ENCODE results near the gene HOXB3.
A peak's percentile ranks its signal among the peaks of the same experiment; 100 is the strongest.

HOXB3 gene

GRCh38 chr17:48578616-48579470 is 11.2 kb downstream of the HOXB3 start (continued):
- TF ChIP-seq, protein P1, sequence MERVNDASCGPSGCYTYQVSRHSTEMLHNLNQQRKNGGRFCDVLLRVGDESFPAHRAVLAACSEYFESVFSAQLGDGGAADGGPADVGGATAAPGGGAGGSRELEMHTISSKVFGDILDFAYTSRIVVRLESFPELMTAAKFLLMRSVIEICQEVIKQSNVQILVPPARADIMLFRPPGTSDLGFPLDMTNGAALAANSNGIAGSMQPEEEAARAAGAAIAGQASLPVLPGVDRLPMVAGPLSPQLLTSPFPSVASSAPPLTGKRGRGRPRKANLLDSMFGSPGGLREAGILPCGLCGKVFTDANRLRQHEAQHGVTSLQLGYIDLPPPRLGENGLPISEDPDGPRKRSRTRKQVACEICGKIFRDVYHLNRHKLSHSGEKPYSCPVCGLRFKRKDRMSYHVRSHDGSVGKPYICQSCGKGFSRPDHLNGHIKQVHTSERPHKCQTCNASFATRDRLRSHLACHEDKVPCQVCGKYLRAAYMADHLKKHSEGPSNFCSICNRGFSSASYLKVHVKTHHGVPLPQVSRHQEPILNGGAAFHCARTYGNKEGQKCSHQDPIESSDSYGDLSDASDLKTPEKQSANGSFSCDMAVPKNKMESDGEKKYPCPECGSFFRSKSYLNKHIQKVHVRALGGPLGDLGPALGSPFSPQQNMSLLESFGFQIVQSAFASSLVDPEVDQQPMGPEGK (tag by site-specific recombination; IDR thresholded peaks at IDR 0.05) = 0 out of 2 replicates have a peak, but pooled peaks have one; percentile 13
- peak; percentile 61 for TF ChIP-seq ZNF600 (tag by site-specific recombination; IDR thresholded peaks at IDR 0.05)

DNA sequence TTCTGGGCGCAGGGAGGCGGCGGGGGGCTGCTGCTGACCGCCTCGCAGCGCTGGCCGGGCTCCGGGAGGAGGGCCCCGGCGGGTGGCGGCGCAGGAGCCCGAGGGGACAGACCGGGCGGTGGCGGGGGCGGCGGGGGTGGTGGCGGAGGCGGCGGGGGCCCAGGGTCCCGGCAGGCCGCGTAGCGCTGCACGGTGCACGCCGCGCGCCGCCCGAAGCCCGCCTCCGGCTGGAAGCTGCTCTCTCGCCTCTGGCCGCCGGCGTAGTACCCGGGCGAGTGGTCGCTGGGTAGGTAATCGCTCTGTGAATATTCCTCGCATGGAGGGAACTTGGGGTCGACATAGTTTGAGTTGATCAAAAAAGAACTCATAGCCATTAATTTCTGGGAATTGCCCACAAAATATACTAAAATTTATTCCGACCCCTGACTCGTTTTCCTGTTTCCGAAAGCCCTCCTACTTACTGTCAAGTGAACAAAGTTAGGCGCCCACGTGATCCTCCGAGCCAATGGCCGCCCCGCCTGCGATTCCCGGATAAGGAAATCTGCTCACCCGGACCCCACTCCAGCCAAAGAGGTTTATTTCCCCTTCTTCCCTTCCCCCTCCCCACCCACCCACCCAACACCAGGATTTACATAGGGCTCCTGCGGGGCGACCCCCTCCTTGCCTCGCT is 12.0 kb downstream of the HOXB3 start, which contains the start of gene HOXB4:
Gene HOXB4 (minus strand): TSS at position 405 of the 670 bp plus-strand sequence. CDS start 31 bp downstream, at position 374.
- POLR2A ChIA-PET = interaction anchor here (0.6 to 4.1 kb wide), 8 partner anchors 9 to 1658 kb away, joined by 3 to 26 read pairs (median 6); no protein-coding TSS in a partner anchor
- H3K4me3 ChIP-seq (ENCODE audit: low read depth, low read length) = peak within 1 kb of the TSS; percentile 52
- peaks cover 68% of the 10 kb centered on the region for H3K4me1 ChIP-seq (ENCODE audit: control insufficient read depth, insufficient read depth, low read length)
- peak within 1 kb of the TSS; percentile 93 for H3K27ac ChIP-seq (ENCODE audit: extremely low read depth, low read depth, low read length)
- CTCF ChIA-PET = interaction anchor here (0.7 kb wide), 1 partner anchor 59 kb away, joined by 3 read pairs; no protein-coding TSS in a partner anchor
- no peaks in the 10 kb centered on the region for H3K9me3 ChIP-seq (ENCODE audit: control insufficient read depth, insufficient read depth, low read depth, low read length)
- peaks cover 0 to 10% of the 10 kb centered on the region in 2 experiments; a peak in 2 of 3 replicates for H3K36me3 ChIP-seq (ENCODE audit: control insufficient read depth in 2 of 2, insufficient read depth in 1 of 2, low read length in 2 of 2)
- TF ChIP-seq ELK4 (IDR thresholded peaks at IDR 0.05; ENCODE audit: borderline replicate concordance, low read depth, low read length) = no peak
- no peak for TF ChIP-seq ZNF664 (tag by site-specific recombination; IDR thresholded peaks at IDR 0.05)
- no peak for TF ChIP-seq ZNF423 (tag by site-specific recombination; IDR thresholded peaks at IDR 0.05)
- no peak for TF ChIP-seq ZNF350 (tag by site-specific recombination; IDR thresholded peaks at IDR 0.05)
- peak; percentile 75 for TF ChIP-seq FEZF1 (tag by site-specific recombination; IDR thresholded peaks at IDR 0.05)
- TF ChIP-seq ZNF433 (tag by site-specific recombination; IDR thresholded peaks at IDR 0.05; ENCODE audit: low read depth) = no peak
- 0 out of 2 replicates have a peak, but pooled peaks have one; percentile 1 for TF ChIP-seq HOXD13 (CRISPR knock-in tag; IDR thresholded peaks at IDR 0.05; ENCODE audit: borderline replicate concordance)
- no peak for TF ChIP-seq PRDM4 (tag by site-specific recombination; IDR thresholded peaks at IDR 0.05)
- TF ChIP-seq ZNF645 (tag by site-specific recombination; IDR thresholded peaks at IDR 0.05) = no peak
- no peak for TF ChIP-seq ZNF10 (tag by site-specific recombination; IDR thresholded peaks at IDR 0.05)
- TF ChIP-seq ZBTB20 (tag by site-specific recombination; IDR thresholded peaks at IDR 0.05) = no peak
- TF ChIP-seq ZFP69B (tag by site-specific recombination; IDR thresholded peaks at IDR 0.05) = no peak
- TF ChIP-seq SP3 (tag by site-specific recombination; IDR thresholded peaks at IDR 0.05) = 0 out of 2 replicates have a peak, but pooled peaks have one; percentile 22
- TF ChIP-seq ZNF335 (tag by site-specific recombination; conservative IDR thresholded peaks at IDR 0.05) = peak; percentile 35; the same call in 1 of the 2 replicates
- no peak for TF ChIP-seq ZNF391 (tag by site-specific recombination; IDR thresholded peaks at IDR 0.05; ENCODE audit: borderline replicate concordance, low read depth)
- TF ChIP-seq, protein P2, sequence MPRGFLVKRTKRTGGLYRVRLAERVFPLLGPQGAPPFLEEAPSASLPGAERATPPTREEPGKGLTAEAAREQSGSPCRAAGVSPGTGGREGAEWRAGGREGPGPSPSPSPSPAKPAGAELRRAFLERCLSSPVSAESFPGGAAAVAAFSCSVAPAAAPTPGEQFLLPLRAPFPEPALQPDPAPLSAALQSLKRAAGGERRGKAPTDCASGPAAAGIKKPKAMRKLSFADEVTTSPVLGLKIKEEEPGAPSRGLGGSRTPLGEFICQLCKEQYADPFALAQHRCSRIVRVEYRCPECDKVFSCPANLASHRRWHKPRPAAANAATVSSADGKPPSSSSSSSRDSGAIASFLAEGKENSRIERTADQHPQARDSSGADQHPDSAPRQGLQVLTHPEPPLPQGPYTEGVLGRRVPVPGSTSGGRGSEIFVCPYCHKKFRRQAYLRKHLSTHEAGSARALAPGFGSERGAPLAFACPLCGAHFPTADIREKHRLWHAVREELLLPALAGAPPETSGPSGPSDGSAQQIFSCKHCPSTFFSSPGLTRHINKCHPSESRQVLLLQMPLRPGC (tag by site-specific recombination; IDR thresholded peaks at IDR 0.05) = no peak
- TF ChIP-seq OSR2 (tag by site-specific recombination; IDR thresholded peaks at IDR 0.05) = no peak
- TF ChIP-seq ZBTB26 (tag by site-specific recombination; optimal IDR thresholded peaks at IDR 0.05) = peak; percentile 34
- TF ChIP-seq ZNF248 (tag by site-specific recombination; IDR thresholded peaks at IDR 0.05) = no peak
- no peak for TF ChIP-seq ZNF19 (tag by site-specific recombination; IDR thresholded peaks at IDR 0.05; ENCODE audit: low read depth)
- TF ChIP-seq ZNF776 (tag by site-specific recombination; IDR thresholded peaks at IDR 0.05; ENCODE audit: borderline replicate concordance) = no peak
- peak; percentile 67; the same call in 1 of the 2 replicates for TF ChIP-seq ZBTB48 (tag by site-specific recombination; IDR thresholded peaks at IDR 0.05)
- TF ChIP-seq SP2 (tag by site-specific recombination; IDR thresholded peaks at IDR 0.05) = peak; percentile 45

All from HEK293 (cell line).